Uterus (tissue), 4 donors: ENCODE results near the gene GJC2. TPM values are rescaled to one million over a fixed set of nuclear protein-coding genes. Genes with fewer than 3 reads are reported as not detected.
"Not testable (repeated sequence)": the region's sequence is repeated elsewhere in the genome, so short reads cannot be mapped to it uniquely, and the experiment has no call there.

ENCODE experiments used
- DNase-seq, 2 donors: peaks; one replicate each; pipeline ENCODE4 v3.0.0-alpha.2; 2019 to 2020
- H3K27ac ChIP-seq, 2 donors: fragments of 200-600 bp; sonication (generic); 1 replicate in 1 of 2; 2 replicates in 1 of 2; pipeline ENCODE4 v1.5.1; 2016 to 2018
- H3K27me3 ChIP-seq, 2 donors: fragments of 200-600 bp; sonication (generic); one replicate each; pipeline ENCODE4 v1.5.1; 2018 to 2019; ENCODE audit warnings: control low read depth in 1 of 2
- H3K36me3 ChIP-seq, 2 donors: fragments of 200-600 bp; sonication (generic); one replicate each; pipeline ENCODE4 v1.5.1; 2019; ENCODE audit warnings: control low read depth in 1 of 2
- H3K4me1 ChIP-seq, 2 donors: fragments of 200-600 bp; sonication (generic); one replicate each; pipeline ENCODE4 v1.5.1; 2018 to 2019; ENCODE audit warnings: control low read depth in 1 of 2
- H3K4me3 ChIP-seq, 2 donors: fragments of 200-600 bp; sonication (generic); 1 replicate in 1 of 2; 2 replicates in 1 of 2; pipeline ENCODE4 v1.5.1; 2018 to 2019; ENCODE audit warnings: mild to moderate bottlenecking in 1 of 2
- H3K9me3 ChIP-seq, 2 donors: fragments of 200-600 bp; sonication (generic); one replicate each; pipeline ENCODE4 v1.5.1; 2019; ENCODE audit warnings: control low read depth in 1 of 2
- CTCF ChIP-seq, 4 experiments: fragments of 200-600 bp in 2 of 4; fragments of 450-650 bp in 2 of 4; sonication (generic) in 2 of 4; IDR thresholded peaks; one replicate each; pipeline ENCODE4 v1.5.1; 2016 to 2019; ENCODE audit warnings: antibody characterized with exemption in 4 of 4, mild to moderate bottlenecking in 2 of 4, moderate library complexity in 1 of 4
- POLR2A ChIP-seq, 2 donors: fragments of 450-650 bp; IDR thresholded peaks; one replicate each; pipeline ENCODE4 v1.6.1; 2016; ENCODE audit warnings: antibody characterized with exemption in 2 of 2, mild to moderate bottlenecking in 1 of 2, moderate library complexity in 1 of 2
- intact Hi-C: fragments of 100-400 bp; cut with DNase I; formaldehyde crosslinking; loops from one replicate; pipeline ENCODE4 v1.15.1; 2023; ENCODE audit warnings: low total_unique reads
- total RNA-seq, 4 donors: library from RNA; depleted of rRNA in 3 of 4; stranded (reverse); fragments of >200 nt in 3 of 4; gene quantifications; one replicate each; pipeline versions ENCODE4 v1.1.0 to v1.2.4, GENCODE V29; 2014 to 2023
- donor health status: DM: yes; HTN: yes; CAD: no.

The GJC2 gene
- total RNA-seq, 4 donors from 2014 or later = 2.6 to 25.8 (median 10.7) TPM

DNA sequence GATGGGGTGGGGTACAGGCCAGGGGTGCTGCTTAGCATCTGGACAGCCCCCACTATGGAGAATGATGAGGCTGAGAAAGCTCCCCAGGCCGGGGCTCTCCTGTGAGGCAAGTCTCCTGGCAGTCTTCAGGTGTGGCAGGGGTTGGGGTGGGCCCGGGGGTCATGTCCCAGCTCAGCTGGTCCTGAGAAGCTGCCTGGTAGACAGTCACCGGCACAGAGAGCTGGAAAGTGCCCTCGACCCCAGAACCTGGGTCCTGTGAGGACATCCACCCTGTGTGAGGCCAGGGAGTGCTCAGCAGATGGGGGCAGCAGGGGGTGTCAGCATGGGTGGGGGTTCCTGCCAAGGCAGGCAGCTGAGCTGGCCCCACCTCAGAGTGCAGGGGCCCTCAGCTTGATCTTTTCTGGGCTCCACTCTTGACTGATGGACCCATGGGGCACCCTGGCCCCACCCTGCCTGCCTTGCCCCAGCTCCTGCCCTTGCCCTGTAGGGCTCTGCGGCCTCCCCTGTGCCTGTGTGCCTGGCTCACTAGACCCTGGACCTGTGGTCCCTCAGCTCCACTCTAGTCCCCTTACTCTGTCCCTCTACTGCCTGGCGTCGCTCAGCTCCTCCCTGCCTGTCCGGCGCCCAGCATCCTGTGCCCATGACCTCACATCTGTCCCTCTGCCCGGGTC is 21.6 kb downstream of the GJC2 start:
- no peak overlapping the region for H3K4me3 ChIP-seq
- intact Hi-C loops = no loop called here
- DNase-seq = no peak
- no peaks in the 10 kb centered on the region for H3K9me3 ChIP-seq
- H3K36me3 ChIP-seq = no peaks in the 10 kb centered on the region
- peaks cover 0 to 3% of the 10 kb centered on the region in 2 donors for H3K4me1 ChIP-seq
- TF ChIP-seq CTCF (IDR thresholded peaks at IDR 0.05) (no peak), POLR2A (IDR thresholded peaks at IDR 0.05) (no peak)
- H3K27ac ChIP-seq = no peak overlapping the region
- no peaks in the 10 kb centered on the region for H3K27me3 ChIP-seq

DNA sequence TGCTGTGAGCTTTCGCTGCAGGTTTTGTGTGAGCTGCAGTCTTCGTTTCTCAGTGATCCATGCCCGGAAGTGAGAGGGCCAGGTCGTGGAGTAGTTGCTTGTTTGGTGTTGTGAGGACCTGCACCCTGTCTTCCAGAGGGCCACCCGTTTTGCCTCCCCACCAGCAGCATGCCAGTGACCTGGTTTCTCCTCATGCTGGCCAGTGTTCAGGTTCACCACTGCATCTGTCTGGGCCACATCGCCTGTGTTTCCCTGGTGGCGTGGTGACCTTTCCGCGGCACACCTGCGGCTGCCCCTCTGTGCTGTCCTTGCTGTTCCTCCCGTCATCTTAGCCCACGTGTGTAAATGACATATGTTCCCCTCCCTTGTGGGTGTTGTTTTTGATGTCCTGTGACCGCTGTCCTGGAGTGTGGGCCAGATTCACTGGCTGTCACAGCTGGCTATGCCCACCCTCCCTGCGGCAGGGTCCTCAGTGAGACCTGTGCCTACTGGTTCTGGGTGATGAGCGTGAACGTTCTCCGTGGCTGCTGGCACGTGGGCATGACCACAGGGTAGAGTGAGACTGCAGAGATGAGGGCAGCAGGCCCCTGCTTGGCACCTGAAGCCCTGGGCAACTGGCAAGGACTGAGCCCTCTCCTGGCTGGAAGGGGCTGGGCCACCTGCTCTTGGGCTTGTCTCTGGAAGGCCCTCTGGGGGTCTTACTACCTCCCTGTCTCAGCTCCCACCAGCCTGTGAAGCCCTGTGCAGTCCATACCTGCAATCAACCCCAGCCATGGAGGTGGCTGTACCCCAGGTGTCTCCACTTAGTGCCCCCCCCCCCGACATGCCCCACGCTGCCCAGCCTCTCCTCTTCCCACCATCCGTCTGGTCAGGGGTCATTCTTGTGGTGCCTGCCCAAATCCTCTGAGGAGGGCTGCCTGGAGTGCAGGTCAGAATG is 23.1 kb downstream of the GJC2 start:
- TF ChIP-seq CTCF (IDR thresholded peaks at IDR 0.05) (no peak), POLR2A (IDR thresholded peaks at IDR 0.05) (no peak)
- no peak overlapping the region for H3K27ac ChIP-seq
- H3K4me3 ChIP-seq = no peak overlapping the region
- H3K9me3 ChIP-seq = no peaks in the 10 kb centered on the region
- intact Hi-C loops = no loop called here
- H3K36me3 ChIP-seq = no peaks in the 10 kb centered on the region
- H3K27me3 ChIP-seq = no peaks in the 10 kb centered on the region
- DNase-seq = no peak
- no peaks in the 10 kb centered on the region for H3K4me1 ChIP-seq

DNA sequence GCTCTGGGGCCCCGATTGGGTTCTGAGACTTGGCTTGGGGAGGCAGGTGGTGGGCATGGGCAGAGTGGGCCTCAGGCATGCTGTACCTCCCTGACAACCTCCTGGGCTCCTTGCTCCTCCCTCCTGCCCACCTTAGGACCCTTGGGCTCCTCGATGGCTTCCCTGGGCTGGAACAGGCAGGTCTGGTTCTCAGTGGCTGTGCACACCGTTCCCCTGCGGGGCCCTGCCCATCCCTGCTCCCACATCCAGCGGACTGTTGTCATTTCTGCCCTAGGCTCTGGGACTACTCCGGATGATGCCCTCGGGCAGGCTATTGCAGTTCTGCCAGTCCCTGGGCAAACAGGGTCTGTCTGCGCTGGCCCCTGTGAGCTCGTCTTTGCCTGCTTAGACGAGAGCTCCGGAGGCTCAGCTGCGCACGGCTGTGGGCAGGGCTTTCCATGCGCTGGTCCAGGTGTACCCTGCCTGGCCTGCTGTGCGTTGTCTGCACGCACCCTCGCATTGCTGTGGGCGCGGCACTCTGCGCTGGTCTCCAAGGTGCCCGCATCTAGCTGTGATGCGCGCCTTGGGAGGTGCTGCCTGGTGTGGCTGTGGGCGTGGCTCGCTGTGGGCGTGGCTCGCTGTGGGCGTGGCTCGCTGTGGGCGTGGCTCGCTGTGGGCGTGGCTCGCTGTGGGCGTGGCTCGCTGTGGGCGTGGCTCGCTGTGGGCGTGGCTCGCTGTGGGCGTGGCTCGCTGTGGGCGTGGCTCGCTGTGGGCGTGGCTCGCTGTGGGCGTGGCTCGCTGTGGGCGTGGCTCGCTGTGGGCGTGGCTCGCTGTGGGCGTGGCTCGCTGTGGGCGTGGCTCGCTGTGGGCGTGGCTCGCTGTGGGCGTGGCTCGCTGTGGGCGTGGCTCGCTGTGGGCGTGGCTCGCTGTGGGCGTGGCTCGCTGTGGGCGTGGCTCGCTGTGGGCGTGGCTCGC is 24.1 kb downstream of the GJC2 start:
- H3K4me1 ChIP-seq, H3K9me3 ChIP-seq, intact Hi-C loops, H3K27ac ChIP-seq, H3K36me3 ChIP-seq, DNase-seq, H3K4me3 ChIP-seq, H3K27me3 ChIP-seq: not testable (repeated sequence)

GRCh38 chr1:228174482-228175315 is 25.0 kb downstream of the GJC2 start:
- Histone ChIP-seq H3K27ac (no peak overlapping the region), H3K4me1 (no peaks in the 10 kb centered on the region), H3K27me3 (no peaks in the 10 kb centered on the region), H3K9me3 (no peaks in the 10 kb centered on the region), H3K36me3 (no peaks in the 10 kb centered on the region), H3K4me3 (no peak overlapping the region)
- TF ChIP-seq POLR2A (IDR thresholded peaks at IDR 0.05) = no peak
- TF ChIP-seq CTCF (IDR thresholded peaks at IDR 0.05) = no peak
- peak in 1 of 2 donors; percentile 19 for DNase-seq
- intact Hi-C loops = no loop called here
